HepG2 (cell line): ENCODE data around the gene ZMIZ1. TPM values are rescaled to one million over a fixed set of nuclear protein-coding genes. Genes with fewer than 3 reads are reported as not detected.

Experiments used
- AKNA ChIP-seq: sonication (generic); formaldehyde crosslinking; IDR thresholded peaks from 2 replicates; pipeline ENCODE4 v1.4.0; 2020; ENCODE audit warnings: missing genetic modification reagents, borderline replicate concordance
- CENPBD1 ChIP-seq: sonication (generic); formaldehyde crosslinking; IDR thresholded peaks from 2 replicates; pipeline ENCODE4 v1.8.0; 2022; ENCODE audit warnings: missing genetic modification reagents, low read depth, mild to moderate bottlenecking, borderline replicate concordance
- CHD2 ChIP-seq: IDR thresholded peaks from 2 replicates; pipeline ENCODE4 v1.6.1; 2011; ENCODE audit warnings: low read depth, low read length, improper control_type of control experiment
- FOXC1 ChIP-seq: sonication (generic); formaldehyde crosslinking; IDR thresholded peaks from 2 replicates; pipeline ENCODE4 v1.8.0; 2022; ENCODE audit warnings: mild to moderate bottlenecking, missing genetic modification reagents, borderline replicate concordance
- HDAC1 ChIP-seq: sonication (generic); formaldehyde crosslinking; IDR thresholded peaks from 2 replicates; pipeline ENCODE4 v1.5.1; 2020; ENCODE audit warnings: mild to moderate bottlenecking, missing genetic modification reagents
- HOXA9 ChIP-seq: sonication (generic); formaldehyde crosslinking; IDR thresholded peaks from 2 replicates; pipeline ENCODE4 v1.8.1; 2022; ENCODE audit warnings: missing genetic modification reagents, mild to moderate bottlenecking, moderate library complexity, borderline replicate concordance
- MAZ ChIP-seq, 2 experiments: sonication (generic) in 1 of 2; formaldehyde crosslinking in 1 of 2; IDR thresholded peaks; 2 replicates each; pipeline versions ENCODE4 v1.5.0 to v1.6.1; 2012 to 2020; ENCODE audit warnings: low read depth in 2 of 2, mild to moderate bottlenecking in 2 of 2, borderline replicate concordance in 1 of 2, improper control_type of control experiment in 1 of 2, low read length in 1 of 2, missing genetic modification reagents in 1 of 2, moderate library complexity in 1 of 2
- MYPOP ChIP-seq: sonication (generic); formaldehyde crosslinking; IDR thresholded peaks from 2 replicates; pipeline ENCODE4 v1.8.1; 2023; ENCODE audit warnings: mild to moderate bottlenecking, moderate library complexity, missing genetic modification reagents
- POLR2A ChIP-seq, 2 experiments: IDR thresholded peaks; 2 replicates each; pipeline ENCODE4 v1.6.1; 2011; ENCODE audit warnings: low read depth in 2 of 2, low read length in 2 of 2, mild to moderate bottlenecking in 1 of 2, moderate library complexity in 1 of 2; ENCODE audit not compliant: insufficient read depth in 1 of 2
- RNF219 ChIP-seq: sonication (generic); formaldehyde crosslinking; IDR thresholded peaks from 2 replicates; pipeline ENCODE4 v1.5.0; 2020; ENCODE audit warnings: mild to moderate bottlenecking, missing genetic modification reagents
- TCF7L2 ChIP-seq: IDR thresholded peaks from 2 replicates; pipeline ENCODE4 v1.6.1; 2011; ENCODE audit warnings: mild to moderate bottlenecking, low read depth, low read length, moderate library complexity
- TEAD2 ChIP-seq: sonication (generic); formaldehyde crosslinking; IDR thresholded peaks from 2 replicates; pipeline ENCODE4 v1.9.0; 2021; ENCODE audit warnings: missing genetic modification reagents
- TOPORS ChIP-seq: sonication (generic); formaldehyde crosslinking; IDR thresholded peaks from 2 replicates; pipeline ENCODE4 v1.8.0; 2023; ENCODE audit warnings: mild to moderate bottlenecking, missing genetic modification reagents
- ZBTB20 ChIP-seq: sonication (generic); formaldehyde crosslinking; IDR thresholded peaks from 2 replicates; pipeline ENCODE4 v1.8.1; 2023; ENCODE audit warnings: missing genetic modification reagents, low read depth, mild to moderate bottlenecking, borderline replicate concordance
- ZBTB7A ChIP-seq: sonication (generic); formaldehyde crosslinking; IDR thresholded peaks from 2 replicates; pipeline ENCODE4 v1.8.0; 2022; ENCODE audit warnings: mild to moderate bottlenecking, missing genetic modification reagents
- ZNF33A ChIP-seq: sonication (generic); formaldehyde crosslinking; IDR thresholded peaks from 2 replicates; pipeline ENCODE4 v1.5.1; 2020; ENCODE audit warnings: missing genetic modification reagents, mild to moderate bottlenecking, moderate library complexity, borderline replicate concordance
- ZNF383 ChIP-seq: sonication (generic); formaldehyde crosslinking; IDR thresholded peaks from 2 replicates; pipeline ENCODE4 v1.4.0; 2020; ENCODE audit warnings: missing genetic modification reagents, mild to moderate bottlenecking, borderline replicate concordance
- ZNF691 ChIP-seq: sonication (generic); formaldehyde crosslinking; IDR thresholded peaks from 2 replicates; pipeline ENCODE4 v1.4.0; 2020; ENCODE audit warnings: missing genetic modification reagents, low read depth, mild to moderate bottlenecking, borderline replicate concordance
- ZNF879 ChIP-seq: sonication (generic); formaldehyde crosslinking; IDR thresholded peaks from 2 replicates; pipeline ENCODE4 v1.8.1; 2023; ENCODE audit warnings: missing genetic modification reagents
- polyA plus RNA-seq, 8 experiments: library from polyadenylated mRNA; depleted of rRNA in 3 of 8; stranded (reverse) in 7 of 8; unstranded in 1 of 8; fragments of >200 nt; fragmentation: Illumina TruSeq in 4 of 8; extraction: Trizol in 4 of 8; gene quantifications; 2 replicates each; pipeline versions ENCODE4 v1.2.1 to v1.2.3, GENCODE V29; 2011 to 2016; ENCODE audit warnings: low read depth in 4 of 8, missing spikeins in 1 of 8, mixed read lengths in 1 of 8; ENCODE audit not compliant: insufficient read depth in 1 of 8
- total RNA-seq, 5 experiments: library from RNA; depleted of rRNA; stranded (reverse); fragments of >200 nt; fragmentation: Illumina TruSeq; extraction: Trizol; gene quantifications; 2 replicates each; pipeline ENCODE4 v1.2.3, GENCODE V29; 2016; ENCODE audit warnings: low read depth in 1 of 5

Gene ZMIZ1
- total and polyA plus RNA-seq, 2 of the 13 experiments (the other 11 are each of a cell fraction or from before 2014, with no cell fraction given), result 5.3 to 10.2 TPM

GRCh38 chr10:79188154-79188965, 119.6 kb downstream of the ZMIZ1 start (continued):
- TF ChIP-seq CENPBD1 (CRISPR knock-in tag) (no peak), AKNA (CRISPR knock-in tag) (no peak), ZNF33A (no peak), TOPORS (CRISPR knock-in tag) (no peak), ZBTB20 (no peak; the same call in 1 of the 2 replicates), MYPOP (CRISPR knock-in tag) (no peak), MAZ (IDR thresholded peaks at IDR 0.05; ENCODE audit: borderline replicate concordance, low read depth, low read length) (no peak), MAZ (CRISPR knock-in tag; IDR thresholded peaks at IDR 0.05; ENCODE audit: low read depth) (no peak), FOXC1 (CRISPR knock-in tag) (no peak), POLR2A (IDR thresholded peaks at IDR 0.05; ENCODE audit: insufficient read depth in 1 of 2, low read depth in 2 of 2, low read length in 2 of 2) (no peak), TEAD2 (CRISPR knock-in tag) (no peak), TCF7L2 (no peak), CHD2 (no peak), ZNF383 (no peak), RNF219 (CRISPR knock-in tag) (no peak), ZNF879 (CRISPR knock-in tag) (no peak), HOXA9 (CRISPR knock-in tag) (no peak), ZNF691 (CRISPR knock-in tag) (no peak; the same call in 1 of the 2 replicates), HDAC1 (peak; percentile 58; the same call in 1 of the 2 replicates), ZBTB7A (CRISPR knock-in tag) (no peak)
